ENCODE measurements around the gene RAD23B. TPM values are rescaled to one million over a fixed set of nuclear protein-coding genes. Genes with fewer than 3 reads are reported as not detected.
"Not testable (repeated sequence)": the region's sequence is repeated elsewhere in the genome, so short reads cannot be mapped to it uniquely, and the experiment has no call there.

The RAD23B gene
- total RNA-seq, 1 donor from 2014 or later, result 102 TPM

DNA sequence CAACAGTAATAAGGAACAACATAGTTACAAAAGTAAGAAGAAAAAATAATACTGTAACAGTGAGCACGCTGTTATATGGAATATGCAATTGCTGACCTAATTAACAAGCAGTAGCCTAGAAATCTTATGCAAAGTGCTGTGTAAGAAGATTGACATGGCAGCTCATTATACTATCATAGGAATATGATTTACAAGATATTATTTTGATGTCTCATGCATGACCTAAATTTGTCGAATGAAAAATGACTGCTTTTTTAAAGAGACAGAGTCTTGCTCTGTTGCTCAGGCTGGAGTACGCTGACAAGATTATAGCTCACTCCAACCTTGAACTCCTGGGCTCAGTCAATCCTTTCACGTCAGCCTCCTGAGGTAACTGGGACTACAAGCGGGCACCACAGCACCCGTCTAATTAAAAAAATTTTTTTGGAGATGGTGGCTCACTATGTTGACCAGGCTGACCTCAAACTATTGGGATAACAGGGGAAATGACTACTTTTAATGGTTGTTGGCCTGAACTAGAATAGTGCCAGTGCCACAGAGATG is 10.5 kb downstream of the RAD23B start:
- DNase-seq, result no peak

DNA sequence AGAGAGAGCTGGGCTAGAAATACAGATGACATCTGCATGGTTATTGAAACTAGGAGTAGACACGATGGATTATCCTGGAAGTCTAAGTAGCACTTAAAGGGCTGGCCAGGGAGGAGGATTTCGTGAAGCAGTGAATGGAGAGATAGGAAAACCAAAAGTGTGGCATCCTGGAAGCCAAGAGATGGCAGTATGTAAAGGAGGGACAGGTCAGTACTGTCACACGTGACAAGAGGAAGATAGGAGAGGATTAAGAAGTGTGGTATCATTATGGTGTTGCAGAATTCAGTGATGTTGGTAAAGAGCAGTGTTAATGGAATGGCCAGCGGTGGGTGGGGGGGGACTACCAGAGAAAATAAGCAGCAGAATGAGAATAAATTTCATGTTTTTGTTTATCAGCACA is 11.7 kb downstream of the RAD23B start:
- no peak for DNase-seq

- DNase-seq, result no peak
Observed at GRCh38 chr9:107295995-107296394, 12.9 kb downstream of the RAD23B start.

DNA sequence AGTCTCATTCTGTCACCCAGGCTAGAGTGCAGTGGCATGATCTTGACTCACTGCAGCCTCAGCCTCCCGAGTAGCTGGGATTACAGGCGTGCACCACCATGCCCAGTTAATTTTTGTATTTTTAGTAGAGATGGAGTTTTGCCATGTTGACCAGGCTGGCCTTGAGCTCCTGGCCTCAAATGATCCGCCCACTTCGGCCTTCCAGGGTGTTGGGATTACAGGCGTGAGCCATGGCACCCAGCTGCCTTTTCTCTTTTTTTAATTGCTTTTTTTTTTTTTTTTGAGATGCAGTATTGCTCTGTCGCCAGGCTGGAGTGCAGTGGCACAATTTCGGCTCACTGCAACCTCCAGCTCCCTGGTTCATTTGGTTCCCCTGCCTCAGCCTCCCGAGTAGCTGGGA is 13.5 kb downstream of the RAD23B start:
- DNase-seq, result not testable (repeated sequence)

DNA sequence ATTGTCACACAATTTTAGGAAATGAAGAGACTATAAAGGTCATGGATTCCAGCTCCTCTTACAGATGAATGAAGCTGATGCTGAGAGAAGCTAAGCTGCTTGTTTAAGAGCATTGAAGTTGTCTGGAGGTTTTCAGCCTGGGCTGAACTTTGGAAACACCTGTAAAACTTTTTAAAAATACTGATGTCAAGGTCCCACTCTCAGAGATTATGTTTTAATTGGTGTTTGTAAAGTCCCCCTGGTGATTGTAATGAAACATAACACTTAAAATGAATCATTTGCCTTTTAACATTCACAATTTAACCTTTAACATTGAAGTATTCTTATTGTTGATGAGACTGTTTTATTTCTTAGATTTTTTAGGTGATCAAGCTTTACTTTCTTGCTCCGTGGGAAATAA is 16.4 kb downstream of the RAD23B start:
- no peak for DNase-seq

- DNase-seq, result no peak
Observed at GRCh38 chr9:107306308-107306707, 23.2 kb downstream of the RAD23B start.

DNA sequence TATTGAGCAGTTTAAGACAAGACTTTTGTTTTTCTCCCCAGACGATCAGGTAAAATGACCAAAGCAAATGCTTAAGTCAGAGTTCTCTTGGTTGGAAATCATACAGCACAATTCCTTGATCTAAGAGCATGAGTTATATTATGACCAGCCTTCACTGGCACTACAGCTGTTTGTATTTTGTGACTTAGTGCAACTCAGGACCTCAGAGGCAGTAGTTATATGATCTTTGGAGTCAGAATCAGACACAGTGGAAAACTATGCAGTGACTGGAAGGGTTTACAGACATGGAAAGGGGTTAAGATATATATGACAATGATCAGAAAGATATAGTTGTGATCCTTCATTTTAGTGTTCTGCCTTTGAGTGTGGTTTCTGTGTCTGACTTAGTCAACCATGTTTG is 24.3 kb downstream of the RAD23B start:
- DNase-seq, result no peak

DNA sequence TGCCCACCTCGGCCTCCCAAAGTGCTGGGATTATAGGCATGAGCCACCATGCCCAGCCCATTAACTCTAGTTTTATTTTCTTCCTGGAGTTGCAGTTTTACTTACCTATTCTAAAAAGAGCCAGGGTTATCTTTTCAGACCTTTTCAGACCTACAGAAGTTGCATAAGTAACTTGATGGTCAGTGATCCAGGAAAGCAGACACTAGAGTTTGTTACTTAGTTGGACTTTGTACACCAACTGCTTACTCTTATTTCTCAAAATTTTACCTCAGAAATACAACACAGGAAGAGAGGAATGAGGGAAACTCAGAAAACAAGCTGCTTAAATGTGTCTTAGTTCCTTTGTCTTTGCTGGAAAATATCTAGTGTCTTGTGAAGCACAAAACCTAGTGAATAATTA is 25.4 kb downstream of the RAD23B start:
- no peak for DNase-seq

DNA sequence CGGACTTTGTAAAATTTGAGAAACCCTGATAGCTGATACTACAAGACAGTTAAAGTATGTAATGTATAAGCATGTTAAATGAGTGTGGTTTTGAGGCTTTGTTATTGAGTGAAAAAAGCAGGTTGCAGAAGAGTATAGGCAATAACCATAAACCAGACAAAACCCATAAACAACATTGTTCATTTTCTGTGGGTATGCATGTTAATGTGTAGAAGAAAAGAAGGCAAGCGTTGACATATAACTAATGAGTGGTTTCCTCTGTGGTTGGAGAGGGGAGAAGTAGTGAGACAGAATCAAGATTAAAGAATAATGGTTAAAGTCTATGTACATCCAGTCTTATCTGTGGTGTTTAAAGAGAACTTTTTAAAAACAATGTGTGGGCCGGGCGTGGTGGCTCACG is 26.2 kb downstream of the RAD23B start:
- no peak for DNase-seq

DNA sequence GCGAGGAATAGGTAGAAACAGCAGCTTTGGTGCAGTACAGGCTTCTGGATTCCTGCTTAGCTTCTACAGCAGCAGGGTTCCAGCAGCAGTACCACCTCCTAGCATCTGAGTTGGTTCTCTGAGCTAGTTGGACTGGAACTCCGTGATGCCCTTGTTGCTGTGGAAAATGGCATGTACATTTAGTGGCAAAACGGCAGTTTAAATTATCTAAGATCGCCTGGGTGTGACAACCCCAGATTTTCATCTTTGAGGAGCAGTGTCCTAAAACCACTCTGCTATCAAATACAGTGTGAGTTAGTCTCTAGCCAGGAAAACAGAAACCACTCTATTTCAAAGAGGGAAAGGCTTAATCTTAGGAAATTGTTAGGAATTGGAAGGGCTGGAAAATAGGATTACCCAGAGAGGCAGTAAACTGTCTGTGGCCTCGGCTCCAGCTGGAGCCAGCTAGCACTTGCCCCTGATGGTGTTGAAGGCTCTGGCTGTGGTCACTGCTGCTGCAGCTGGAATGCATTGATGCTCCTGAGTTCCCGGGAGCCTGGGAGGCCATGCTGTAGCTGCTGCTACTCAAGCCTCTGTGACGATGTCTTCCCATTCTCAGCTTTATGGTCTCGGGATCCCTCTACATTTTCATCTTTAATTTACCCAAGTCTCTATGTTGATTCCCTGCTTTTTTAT is 29.4 kb downstream of the RAD23B start:
- DNase-seq, result no peak

- DNase-seq, result no peak
Observed at GRCh38 chr9:107313555-107314096, 30.5 kb downstream of the RAD23B start.

DNA sequence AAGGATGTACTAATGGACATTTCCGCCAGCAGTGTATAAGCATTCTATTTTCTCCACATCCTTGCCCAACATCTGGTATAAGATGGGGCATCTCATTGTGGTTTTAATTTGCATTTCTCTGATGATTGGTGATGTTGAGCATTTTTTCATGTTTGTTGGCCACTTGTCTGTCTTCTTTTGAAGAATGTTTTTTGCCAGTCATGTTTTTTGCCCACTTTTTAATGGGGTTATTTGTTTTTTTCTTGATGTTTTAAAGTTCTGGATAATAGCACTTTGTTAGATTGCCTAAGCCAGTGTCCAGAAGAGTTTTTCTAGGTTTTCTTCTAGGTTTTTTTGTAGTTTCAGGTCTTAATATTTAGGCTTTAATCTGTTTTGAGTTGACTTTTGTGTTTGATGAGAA is 31.7 kb downstream of the RAD23B start:
- DNase-seq, result no peak

- no peak for DNase-seq
Observed at GRCh38 chr9:107316795-107317661, 33.9 kb downstream of the RAD23B start.

- no peak for DNase-seq
Observed at GRCh38 chr9:107322643-107323042, 39.6 kb downstream of the RAD23B start.

GRCh38 chr9:107323836-107324585 is 40.9 kb downstream of the RAD23B start:
- DNase-seq, result no peak

DNA sequence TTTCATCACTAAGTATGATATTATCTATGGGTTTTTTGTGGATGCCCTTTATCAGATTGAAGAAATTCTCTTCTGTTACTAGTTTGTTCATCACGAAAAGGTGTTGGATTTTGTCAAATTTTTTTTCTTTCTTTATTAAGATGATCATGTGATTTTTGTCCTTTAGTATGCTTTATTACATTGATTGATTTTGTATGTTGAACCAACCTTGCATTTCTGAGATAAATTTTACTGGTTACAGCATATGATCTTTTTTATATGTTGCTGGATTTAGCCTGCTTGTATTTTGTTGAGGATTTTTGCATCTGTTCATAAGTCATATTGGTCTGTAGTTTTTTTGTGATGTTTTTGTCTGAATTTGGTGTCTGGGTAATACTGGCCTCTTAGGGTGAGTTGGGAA is 42.8 kb downstream of the RAD23B start:
- no peak for DNase-seq

DNA sequence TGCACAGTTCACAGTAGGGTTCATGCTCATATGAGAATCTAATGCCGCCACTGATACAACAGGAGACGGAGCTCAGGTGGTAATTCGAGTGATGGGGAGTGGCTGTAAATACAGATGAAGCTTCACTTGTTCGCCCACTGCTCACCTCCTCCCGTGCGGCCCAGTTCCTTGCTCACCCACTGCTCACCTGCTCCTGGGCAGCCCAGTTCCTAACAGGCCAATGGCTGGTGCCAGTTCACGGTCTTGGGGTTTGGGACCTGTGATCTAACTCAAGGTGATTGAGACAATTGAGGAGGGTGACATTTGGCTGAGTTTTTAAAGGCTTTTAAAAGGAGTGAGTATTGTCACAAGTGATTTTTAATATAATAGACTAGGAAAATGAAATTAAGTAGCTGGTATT is 45.4 kb downstream of the RAD23B start:
- DNase-seq, result no peak

- no peak for DNase-seq
Observed at GRCh38 chr9:107330420-107330819, 47.3 kb downstream of the RAD23B start.

GRCh38 chr9:107332883-107333282 is 49.8 kb downstream of the RAD23B start:
- no peak for DNase-seq

- no peak for DNase-seq
Observed at GRCh38 chr9:107333363-107333762, 50.3 kb downstream of the RAD23B start.

GRCh38 chr9:107334103-107334776 is 51.2 kb downstream of the RAD23B start:
- DNase-seq, result no peak

GRCh38 chr9:107335331-107335730 is 52.3 kb downstream of the RAD23B start:
- DNase-seq, result no peak
